ENCODE results near the gene METTL9. TPM values are rescaled to one million over a fixed set of nuclear protein-coding genes. Genes with fewer than 3 reads are reported as not detected.

Gene METTL9
- total RNA-seq, 2 experiments from 2014 or later = 99.2 to 101 TPM

- Mint-ChIP-seq H3K27ac (no peak overlapping the region), H3K4me3 (peak overlapping the region; percentile 19), H3K36me3 (ENCODE audit: low read depth) (peaks cover 32% of the 10 kb centered on the region), H3K4me1 (ENCODE audit: low read depth) (peaks cover 90% of the 10 kb centered on the region), H3K9me3 (ENCODE audit: insufficient read depth) (no peaks in the 10 kb centered on the region), H3K27me3 (ENCODE audit: low read depth) (no peaks in the 10 kb centered on the region)
- CTCF ChIA-PET = interaction anchor here (1.0 to 2.3 kb wide), 6 partner anchors 10 to 33 kb away, joined by 3 to 8 read pairs (median 4); no protein-coding TSS in a partner anchor
- no peak for DNase-seq
- POLR2A ChIA-PET = interaction anchor here (2.2 kb wide), 1 partner anchor 12 kb away, joined by 8 read pairs; the partner anchor contains the start of gene METTL9
- no peak for ATAC-seq
These were observed 11.8 kb downstream of the METTL9 start for GRCh38 chr16:21611198-21611555.

- POLR2A ChIA-PET = interaction anchor here (2.2 kb wide), 1 partner anchor 12 kb away, joined by 8 read pairs; the partner anchor contains the start of gene METTL9
- H3K4me3 Mint-ChIP-seq = peak overlapping the region; percentile 19
- peak; percentile 35 for DNase-seq
- H3K36me3 Mint-ChIP-seq (ENCODE audit: low read depth) = peaks cover 34% of the 10 kb centered on the region
- H3K4me1 Mint-ChIP-seq (ENCODE audit: low read depth) = peaks cover 92% of the 10 kb centered on the region
- ATAC-seq = peak; percentile 48
- H3K27ac Mint-ChIP-seq = peak overlapping the region; percentile 82
- no peaks in the 10 kb centered on the region for H3K27me3 Mint-ChIP-seq (ENCODE audit: low read depth)
- CTCF ChIA-PET = interaction anchor here (1.1 to 2.3 kb wide), 5 partner anchors 10 to 97 kb away, joined by 3 to 8 read pairs (median 5); no protein-coding TSS in a partner anchor
- H3K9me3 Mint-ChIP-seq (ENCODE audit: insufficient read depth) = no peaks in the 10 kb centered on the region
These were observed 12.4 kb downstream of the METTL9 start for GRCh38 chr16:21611556-21612384.

GRCh38 chr16:21613361-21613760 is 14.0 kb downstream of the METTL9 start:
- no peaks in the 10 kb centered on the region for H3K27me3 Mint-ChIP-seq (ENCODE audit: low read depth)
- POLR2A ChIA-PET = no interaction called here
- ATAC-seq (no peak), DNase-seq (no peak)
- H3K4me1 Mint-ChIP-seq (ENCODE audit: low read depth) = peaks cover 86% of the 10 kb centered on the region
- no peak overlapping the region for H3K4me3 Mint-ChIP-seq
- CTCF ChIA-PET = interaction anchor here (1.1 to 1.2 kb wide), 2 partner anchors 13 to 95 kb away, joined by 3 to 4 read pairs; no protein-coding TSS in a partner anchor
- no peak overlapping the region for H3K27ac Mint-ChIP-seq
- H3K36me3 Mint-ChIP-seq (ENCODE audit: low read depth) = peaks cover 46% of the 10 kb centered on the region
- H3K9me3 Mint-ChIP-seq (ENCODE audit: insufficient read depth) = no peaks in the 10 kb centered on the region

GRCh38 chr16:21613781-21614180 is 14.4 kb downstream of the METTL9 start:
- H3K27ac Mint-ChIP-seq = no peak overlapping the region
- ChIA-PET POLR2A (no interaction called here), CTCF (interaction anchor here (1.1 kb wide), 1 partner anchor 13 kb away, joined by 3 read pairs; no protein-coding TSS in a partner anchor)
- peaks cover 81% of the 10 kb centered on the region for H3K4me1 Mint-ChIP-seq (ENCODE audit: low read depth)
- no peak overlapping the region for H3K4me3 Mint-ChIP-seq
- ATAC-seq = no peak
- DNase-seq = no peak
- peaks cover 50% of the 10 kb centered on the region for H3K36me3 Mint-ChIP-seq (ENCODE audit: low read depth)
- H3K27me3 Mint-ChIP-seq (ENCODE audit: low read depth) = no peaks in the 10 kb centered on the region
- H3K9me3 Mint-ChIP-seq (ENCODE audit: insufficient read depth) = no peaks in the 10 kb centered on the region

GRCh38 chr16:21614896-21615295 is 15.5 kb downstream of the METTL9 start:
- ATAC-seq = no peak
- Mint-ChIP-seq H3K27me3 (ENCODE audit: low read depth) (no peaks in the 10 kb centered on the region), H3K4me1 (ENCODE audit: low read depth) (peaks cover 77% of the 10 kb centered on the region), H3K36me3 (ENCODE audit: low read depth) (peaks cover 58% of the 10 kb centered on the region), H3K4me3 (no peak overlapping the region), H3K27ac (peak overlapping the region; percentile 53), H3K9me3 (ENCODE audit: insufficient read depth) (no peaks in the 10 kb centered on the region)
- ChIA-PET CTCF (interaction anchor here (1.7 kb wide), 1 partner anchor 10 kb away, joined by 7 read pairs; no protein-coding TSS in a partner anchor), POLR2A (no interaction called here)
- no peak for DNase-seq

- Mint-ChIP-seq H3K27me3 (ENCODE audit: low read depth) (no peaks in the 10 kb centered on the region), H3K4me3 (no peak overlapping the region), H3K36me3 (ENCODE audit: low read depth) (peaks cover 66% of the 10 kb centered on the region), H3K9me3 (ENCODE audit: insufficient read depth) (no peaks in the 10 kb centered on the region), H3K4me1 (ENCODE audit: low read depth) (peaks cover 77% of the 10 kb centered on the region), H3K27ac (no peak overlapping the region)
- ChIA-PET CTCF (interaction anchor here (0.6 to 2.4 kb wide), 2 partner anchors 17 to 59 kb away, joined by 5 to 7 read pairs; no protein-coding TSS in a partner anchor), POLR2A (no interaction called here)
- DNase-seq (no peak), ATAC-seq (no peak)
These were observed 18.2 kb downstream of the METTL9 start for GRCh38 chr16:21617607-21618006.

GRCh38 chr16:21618281-21618680 is 18.9 kb downstream of the METTL9 start:
- Mint-ChIP-seq H3K4me3 (no peak overlapping the region), H3K36me3 (ENCODE audit: low read depth) (peaks cover 67% of the 10 kb centered on the region), H3K9me3 (ENCODE audit: insufficient read depth) (no peaks in the 10 kb centered on the region), H3K4me1 (ENCODE audit: low read depth) (peaks cover 78% of the 10 kb centered on the region), H3K27me3 (ENCODE audit: low read depth) (no peaks in the 10 kb centered on the region), H3K27ac (no peak overlapping the region)
- ATAC-seq (no peak), DNase-seq (no peak)
- ChIA-PET POLR2A (no interaction called here), CTCF (interaction anchor here (2.4 kb wide), 1 partner anchor 18 kb away, joined by 7 read pairs; no protein-coding TSS in a partner anchor)

GRCh38 chr16:21619765-21620425 is 20.5 kb downstream of the METTL9 start:
- DNase-seq (no peak), ATAC-seq (no peak)
- ChIA-PET CTCF (interaction anchor here (0.6 to 1.8 kb wide), 4 partner anchors 10 to 21 kb away, joined by 3 to 4 read pairs (median 3); no protein-coding TSS in a partner anchor), POLR2A (no interaction called here)
- Mint-ChIP-seq H3K9me3 (ENCODE audit: insufficient read depth) (no peaks in the 10 kb centered on the region), H3K4me1 (ENCODE audit: low read depth) (peaks cover 76% of the 10 kb centered on the region), H3K27ac (no peak overlapping the region), H3K27me3 (ENCODE audit: low read depth) (no peaks in the 10 kb centered on the region), H3K36me3 (ENCODE audit: low read depth) (peaks cover 64% of the 10 kb centered on the region), H3K4me3 (no peak overlapping the region)

- no peak for DNase-seq
- CTCF ChIA-PET = interaction anchor here (1.8 kb wide), 2 partner anchors 9 to 20 kb away, joined by 4 to 8 read pairs; no protein-coding TSS in a partner anchor
- peaks cover 68% of the 10 kb centered on the region for H3K36me3 Mint-ChIP-seq (ENCODE audit: low read depth)
- no peak overlapping the region for H3K27ac Mint-ChIP-seq
- peaks cover 76% of the 10 kb centered on the region for H3K4me1 Mint-ChIP-seq (ENCODE audit: low read depth)
- ATAC-seq = no peak
- H3K27me3 Mint-ChIP-seq (ENCODE audit: low read depth) = no peaks in the 10 kb centered on the region
- H3K9me3 Mint-ChIP-seq (ENCODE audit: insufficient read depth) = no peaks in the 10 kb centered on the region
- H3K4me3 Mint-ChIP-seq = no peak overlapping the region
- POLR2A ChIA-PET = no interaction called here
These were observed 21.2 kb downstream of the METTL9 start for GRCh38 chr16:21620592-21620991.

GRCh38 chr16:21622545-21622944 is 23.2 kb downstream of the METTL9 start:
- no peak overlapping the region for H3K27ac Mint-ChIP-seq
- ATAC-seq (no peak), DNase-seq (no peak)
- H3K4me1 Mint-ChIP-seq (ENCODE audit: low read depth) = peaks cover 79% of the 10 kb centered on the region
- H3K4me3 Mint-ChIP-seq = no peak overlapping the region
- no peaks in the 10 kb centered on the region for H3K27me3 Mint-ChIP-seq (ENCODE audit: low read depth)
- no peaks in the 10 kb centered on the region for H3K9me3 Mint-ChIP-seq (ENCODE audit: insufficient read depth)
- ChIA-PET POLR2A (no interaction called here), CTCF (interaction anchor here (0.8 to 2.2 kb wide), 7 partner anchors 11 to 35 kb away, joined by 3 to 9 read pairs (median 4); no protein-coding TSS in a partner anchor)
- peaks cover 69% of the 10 kb centered on the region for H3K36me3 Mint-ChIP-seq (ENCODE audit: low read depth)

- H3K27ac Mint-ChIP-seq = no peak overlapping the region
- H3K9me3 Mint-ChIP-seq (ENCODE audit: insufficient read depth) = no peaks in the 10 kb centered on the region
- DNase-seq (no peak), ATAC-seq (no peak)
- H3K4me3 Mint-ChIP-seq = no peak overlapping the region
- POLR2A ChIA-PET = no interaction called here
- CTCF ChIA-PET = interaction anchor here (0.8 to 3.0 kb wide), 3 partner anchors 14 to 32 kb away, joined by 3 to 10 read pairs (median 6); no protein-coding TSS in a partner anchor
- peaks cover 72% of the 10 kb centered on the region for H3K36me3 Mint-ChIP-seq (ENCODE audit: low read depth)
- H3K4me1 Mint-ChIP-seq (ENCODE audit: low read depth) = peaks cover 72% of the 10 kb centered on the region
- no peaks in the 10 kb centered on the region for H3K27me3 Mint-ChIP-seq (ENCODE audit: low read depth)
These were observed 25.6 kb downstream of the METTL9 start for GRCh38 chr16:21625026-21625425.
